ENCODE data around the gene XBP1.

The XBP1 gene

GRCh38 chr22:28801845-28802594 is 1.7 kb upstream of the XBP1 start:
- DNase-seq (ENCODE audit: low spot score) = no peak
- in situ Hi-C loops (cut with MboI; ENCODE audit: low sequenced_read_pairs, unreplicated experiment) = loop anchor here (25.0 kb wide), 1 partner anchor 915 kb away; no protein-coding TSS in a partner anchor
- TF ChIP-seq, protein P1, sequence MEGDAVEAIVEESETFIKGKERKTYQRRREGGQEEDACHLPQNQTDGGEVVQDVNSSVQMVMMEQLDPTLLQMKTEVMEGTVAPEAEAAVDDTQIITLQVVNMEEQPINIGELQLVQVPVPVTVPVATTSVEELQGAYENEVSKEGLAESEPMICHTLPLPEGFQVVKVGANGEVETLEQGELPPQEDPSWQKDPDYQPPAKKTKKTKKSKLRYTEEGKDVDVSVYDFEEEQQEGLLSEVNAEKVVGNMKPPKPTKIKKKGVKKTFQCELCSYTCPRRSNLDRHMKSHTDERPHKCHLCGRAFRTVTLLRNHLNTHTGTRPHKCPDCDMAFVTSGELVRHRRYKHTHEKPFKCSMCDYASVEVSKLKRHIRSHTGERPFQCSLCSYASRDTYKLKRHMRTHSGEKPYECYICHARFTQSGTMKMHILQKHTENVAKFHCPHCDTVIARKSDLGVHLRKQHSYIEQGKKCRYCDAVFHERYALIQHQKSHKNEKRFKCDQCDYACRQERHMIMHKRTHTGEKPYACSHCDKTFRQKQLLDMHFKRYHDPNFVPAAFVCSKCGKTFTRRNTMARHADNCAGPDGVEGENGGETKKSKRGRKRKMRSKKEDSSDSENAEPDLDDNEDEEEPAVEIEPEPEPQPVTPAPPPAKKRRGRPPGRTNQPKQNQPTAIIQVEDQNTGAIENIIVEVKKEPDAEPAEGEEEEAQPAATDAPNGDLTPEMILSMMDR (IDR thresholded peaks at IDR 0.05; ENCODE audit: borderline replicate concordance, control extremely low read depth, extremely low read depth, insufficient read depth, missing control alignments) = no peak

GRCh38 chr22:28799606-28800307 is 612 bp downstream of the XBP1 start:
- in situ Hi-C loops (cut with MboI; ENCODE audit: low sequenced_read_pairs, unreplicated experiment) = loop anchor here (25.0 kb wide), 1 partner anchor 912 kb away; no protein-coding TSS in a partner anchor
- DNase-seq (ENCODE audit: low spot score) = peak; percentile 61
- TF ChIP-seq, protein P1 (IDR thresholded peaks at IDR 0.05; ENCODE audit: borderline replicate concordance, control extremely low read depth, extremely low read depth, insufficient read depth, missing control alignments) = no peak

- in situ Hi-C loops (cut with MboI; ENCODE audit: low sequenced_read_pairs, unreplicated experiment) = no loop called here
- TF ChIP-seq, protein P1 (IDR thresholded peaks at IDR 0.05; ENCODE audit: borderline replicate concordance, control extremely low read depth, extremely low read depth, insufficient read depth, missing control alignments) = no peak
- peak; percentile 43 for DNase-seq (ENCODE audit: low spot score)
These were observed 1.4 kb downstream of the XBP1 start for GRCh38 chr22:28798810-28799605.

- in situ Hi-C loops (cut with MboI; ENCODE audit: low sequenced_read_pairs, unreplicated experiment) = no loop called here
- TF ChIP-seq, protein P1 (IDR thresholded peaks at IDR 0.05; ENCODE audit: borderline replicate concordance, control extremely low read depth, extremely low read depth, insufficient read depth, missing control alignments) = no peak
- no peak for DNase-seq (ENCODE audit: low spot score)
These were observed 4.2 kb downstream of the XBP1 start for GRCh38 chr22:28795932-28796856.

GRCh38 chr22:28795071-28795693 is 5.2 kb downstream of the XBP1 start:
- TF ChIP-seq, protein P1 (IDR thresholded peaks at IDR 0.05; ENCODE audit: borderline replicate concordance, control extremely low read depth, extremely low read depth, insufficient read depth, missing control alignments) = no peak
- in situ Hi-C loops (cut with MboI; ENCODE audit: low sequenced_read_pairs, unreplicated experiment) = no loop called here
- no peak for DNase-seq (ENCODE audit: low spot score)
